Hepatocyte (in vitro differentiated cells): Measurements from ENCODE around the gene SLC6A7.

Source experiments
- CTCF ChIP-seq: fragments of 200-600 bp; sonication (generic); IDR thresholded peaks from 2 replicates; pipeline ENCODE4 v1.5.1; 2016; ENCODE audit warnings: antibody characterized with exemption, mild to moderate bottlenecking; ENCODE audit not compliant: poor library complexity
- EZH2 ChIP-seq: fragments of 200-600 bp; sonication (generic); IDR thresholded peaks from 2 replicates; pipeline ENCODE4 v1.6.1; 2016; ENCODE audit warnings: antibody characterized with exemption, mild to moderate bottlenecking, borderline replicate concordance
- EZH2phosphoT487 ChIP-seq: fragments of 200-600 bp; sonication (generic); IDR thresholded peaks from one replicate; pipeline ENCODE4 v1.6.1; 2018; ENCODE audit warnings: antibody characterized with exemption, mild to moderate bottlenecking, low read depth, moderate library complexity; ENCODE audit not compliant: unreplicated experiment, severe bottlenecking

- TF ChIP-seq CTCF = no peak
- TF ChIP-seq EZH2 = no peak
- no peak for TF ChIP-seq EZH2phosphoT487
These were observed 26.4 kb downstream of the SLC6A7 start for GRCh38 chr5:150215979-150216944.
